Uterus (tissue), 4 donors: ENCODE data around the gene STAMBPL1. TPM values are rescaled to one million over a fixed set of nuclear protein-coding genes. Genes with fewer than 3 reads are reported as not detected.

Experiments
- DNase-seq, 2 donors: peaks; one replicate each; pipeline ENCODE4 v3.0.0-alpha.2; 2019 to 2020
- H3K27ac ChIP-seq, 2 donors: fragments of 200-600 bp; sonication (generic); 1 replicate in 1 of 2; 2 replicates in 1 of 2; pipeline ENCODE4 v1.5.1; 2016 to 2018
- H3K27me3 ChIP-seq, 2 donors: fragments of 200-600 bp; sonication (generic); one replicate each; pipeline ENCODE4 v1.5.1; 2018 to 2019; ENCODE audit warnings: control low read depth in 1 of 2
- H3K36me3 ChIP-seq, 2 donors: fragments of 200-600 bp; sonication (generic); one replicate each; pipeline ENCODE4 v1.5.1; 2019; ENCODE audit warnings: control low read depth in 1 of 2
- H3K4me1 ChIP-seq, 2 donors: fragments of 200-600 bp; sonication (generic); one replicate each; pipeline ENCODE4 v1.5.1; 2018 to 2019; ENCODE audit warnings: control low read depth in 1 of 2
- H3K4me3 ChIP-seq, 2 donors: fragments of 200-600 bp; sonication (generic); 1 replicate in 1 of 2; 2 replicates in 1 of 2; pipeline ENCODE4 v1.5.1; 2018 to 2019; ENCODE audit warnings: mild to moderate bottlenecking in 1 of 2
- H3K9me3 ChIP-seq, 2 donors: fragments of 200-600 bp; sonication (generic); one replicate each; pipeline ENCODE4 v1.5.1; 2019; ENCODE audit warnings: control low read depth in 1 of 2
- POLR2A ChIP-seq, 2 donors: fragments of 450-650 bp; IDR thresholded peaks; one replicate each; pipeline ENCODE4 v1.6.1; 2016; ENCODE audit warnings: antibody characterized with exemption in 2 of 2, mild to moderate bottlenecking in 1 of 2, moderate library complexity in 1 of 2
- intact Hi-C: fragments of 100-400 bp; cut with DNase I; formaldehyde crosslinking; loops from one replicate; pipeline ENCODE4 v1.15.1; 2023; ENCODE audit warnings: low total_unique reads
- total RNA-seq, 4 donors: library from RNA; depleted of rRNA in 3 of 4; stranded (reverse); fragments of >200 nt in 3 of 4; gene quantifications; one replicate each; pipeline versions ENCODE4 v1.1.0 to v1.2.4, GENCODE V29; 2014 to 2023
- TF ChIP-seq, protein P1 (sequence below), 4 experiments: fragments of 200-600 bp in 2 of 4; fragments of 450-650 bp in 2 of 4; sonication (generic) in 2 of 4; IDR thresholded peaks; one replicate each; pipeline ENCODE4 v1.5.1; 2016 to 2019; ENCODE audit warnings: antibody characterized with exemption in 4 of 4, mild to moderate bottlenecking in 2 of 4, moderate library complexity in 1 of 4
- donor health status: DM: yes; HTN: yes; CAD: no.

STAMBPL1 gene
- total RNA-seq, 4 donors from 2014 or later = 3.8 to 23.6 (median 6.5) TPM

DNA sequence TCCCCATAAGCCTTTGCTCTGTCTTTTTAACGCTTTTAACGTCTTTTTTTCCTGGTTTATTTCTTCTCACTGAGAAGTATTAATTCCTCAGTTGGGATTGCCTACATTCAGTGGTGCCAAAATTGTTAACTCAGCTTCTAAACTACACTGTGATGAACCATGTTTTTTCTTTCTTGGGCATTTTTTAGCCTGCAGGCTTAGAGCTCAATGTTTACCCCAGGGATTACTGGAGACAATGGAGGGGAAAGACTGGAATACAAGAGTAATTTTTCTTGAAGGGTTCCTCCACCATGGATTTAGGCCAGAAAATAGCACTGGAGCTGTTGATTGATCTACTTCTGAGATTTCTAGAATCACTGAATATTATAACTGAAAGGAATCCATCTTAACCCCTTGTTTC, 19.8 kb downstream of the STAMBPL1 start:
- intact Hi-C loops = no loop called here
- no peaks in the 10 kb centered on the region for H3K36me3 ChIP-seq
- no peaks in the 10 kb centered on the region for H3K27me3 ChIP-seq
- H3K4me1 ChIP-seq = no peaks in the 10 kb centered on the region
- H3K27ac ChIP-seq = no peak overlapping the region
- TF ChIP-seq POLR2A (IDR thresholded peaks at IDR 0.05) = no peak
- TF ChIP-seq, protein P1, sequence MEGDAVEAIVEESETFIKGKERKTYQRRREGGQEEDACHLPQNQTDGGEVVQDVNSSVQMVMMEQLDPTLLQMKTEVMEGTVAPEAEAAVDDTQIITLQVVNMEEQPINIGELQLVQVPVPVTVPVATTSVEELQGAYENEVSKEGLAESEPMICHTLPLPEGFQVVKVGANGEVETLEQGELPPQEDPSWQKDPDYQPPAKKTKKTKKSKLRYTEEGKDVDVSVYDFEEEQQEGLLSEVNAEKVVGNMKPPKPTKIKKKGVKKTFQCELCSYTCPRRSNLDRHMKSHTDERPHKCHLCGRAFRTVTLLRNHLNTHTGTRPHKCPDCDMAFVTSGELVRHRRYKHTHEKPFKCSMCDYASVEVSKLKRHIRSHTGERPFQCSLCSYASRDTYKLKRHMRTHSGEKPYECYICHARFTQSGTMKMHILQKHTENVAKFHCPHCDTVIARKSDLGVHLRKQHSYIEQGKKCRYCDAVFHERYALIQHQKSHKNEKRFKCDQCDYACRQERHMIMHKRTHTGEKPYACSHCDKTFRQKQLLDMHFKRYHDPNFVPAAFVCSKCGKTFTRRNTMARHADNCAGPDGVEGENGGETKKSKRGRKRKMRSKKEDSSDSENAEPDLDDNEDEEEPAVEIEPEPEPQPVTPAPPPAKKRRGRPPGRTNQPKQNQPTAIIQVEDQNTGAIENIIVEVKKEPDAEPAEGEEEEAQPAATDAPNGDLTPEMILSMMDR (IDR thresholded peaks at IDR 0.05) = no peak
- no peak for DNase-seq
- no peaks in the 10 kb centered on the region for H3K9me3 ChIP-seq
- no peak overlapping the region for H3K4me3 ChIP-seq

- DNase-seq = no peak
- H3K36me3 ChIP-seq = no peaks in the 10 kb centered on the region
- H3K27ac ChIP-seq = no peak overlapping the region
- no peak for TF ChIP-seq POLR2A (IDR thresholded peaks at IDR 0.05)
- TF ChIP-seq, protein P1 (IDR thresholded peaks at IDR 0.05) = no peak
- no peaks in the 10 kb centered on the region for H3K9me3 ChIP-seq
- H3K4me3 ChIP-seq = no peak overlapping the region
- intact Hi-C loops = no loop called here
- no peaks in the 10 kb centered on the region for H3K4me1 ChIP-seq
- no peaks in the 10 kb centered on the region for H3K27me3 ChIP-seq
These were observed 21.4 kb downstream of the STAMBPL1 start for GRCh38 chr10:88901206-88901983.

DNA sequence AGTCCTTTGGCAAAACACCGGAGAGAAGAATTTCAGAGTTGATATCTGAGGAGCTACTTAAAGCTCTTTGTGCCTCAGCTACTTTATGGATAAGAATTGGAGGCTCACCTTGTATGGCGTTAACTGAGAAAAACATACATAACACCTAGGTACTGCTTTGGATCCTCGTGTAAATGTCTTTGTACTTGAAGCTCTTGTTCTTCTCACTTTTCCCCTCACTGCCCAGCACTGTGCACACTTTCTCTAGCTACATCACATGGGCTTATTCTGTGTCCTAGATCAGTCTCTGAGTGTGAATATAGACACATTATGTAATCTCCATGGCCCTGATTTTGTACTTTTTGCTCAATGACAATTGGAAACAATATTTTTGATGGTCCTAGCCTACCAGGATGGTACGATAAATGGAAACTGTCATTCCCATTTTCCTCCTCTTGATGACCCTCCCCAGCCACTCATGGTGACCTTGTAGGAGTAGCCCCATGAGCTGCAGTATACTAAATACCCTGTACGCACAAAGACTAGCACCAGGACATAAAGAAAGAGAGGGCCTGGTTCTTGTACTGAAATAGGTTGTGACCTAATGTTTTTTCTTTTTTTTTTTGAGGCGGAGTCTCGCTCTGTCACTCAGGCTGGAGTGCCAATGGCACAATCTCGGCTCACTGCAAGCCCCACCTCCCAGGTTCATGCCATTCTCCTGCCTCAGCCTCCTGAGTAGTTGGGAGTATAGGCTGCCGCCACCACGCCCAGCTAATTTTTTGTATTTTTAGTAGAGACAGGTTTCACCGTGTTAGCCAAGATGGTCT, 22.1 kb downstream of the STAMBPL1 start:
- no peak for TF ChIP-seq POLR2A (IDR thresholded peaks at IDR 0.05)
- TF ChIP-seq, protein P1 (IDR thresholded peaks at IDR 0.05) = no peak

GRCh38 chr10:88903715-88904114, 23.7 kb downstream of the STAMBPL1 start:
- no peak for DNase-seq
- no peaks in the 10 kb centered on the region for H3K27me3 ChIP-seq
- H3K9me3 ChIP-seq = no peaks in the 10 kb centered on the region
- H3K4me1 ChIP-seq = no peaks in the 10 kb centered on the region
- no peak overlapping the region for H3K4me3 ChIP-seq
- TF ChIP-seq, protein P1 (IDR thresholded peaks at IDR 0.05) = no peak
- TF ChIP-seq POLR2A (IDR thresholded peaks at IDR 0.05) = no peak
- H3K36me3 ChIP-seq = no peaks in the 10 kb centered on the region
- H3K27ac ChIP-seq = no peak overlapping the region
- intact Hi-C loops = no loop called here

More for the DNA sequence above, 22.1 kb downstream of the STAMBPL1 start:
- intact Hi-C loops = no loop called here
- Histone ChIP-seq H3K4me1 (no peaks in the 10 kb centered on the region), H3K9me3 (no peaks in the 10 kb centered on the region), H3K27me3 (no peaks in the 10 kb centered on the region), H3K4me3 (no peak overlapping the region), H3K36me3 (no peaks in the 10 kb centered on the region), H3K27ac (no peak overlapping the region)
- no peak for DNase-seq

DNA sequence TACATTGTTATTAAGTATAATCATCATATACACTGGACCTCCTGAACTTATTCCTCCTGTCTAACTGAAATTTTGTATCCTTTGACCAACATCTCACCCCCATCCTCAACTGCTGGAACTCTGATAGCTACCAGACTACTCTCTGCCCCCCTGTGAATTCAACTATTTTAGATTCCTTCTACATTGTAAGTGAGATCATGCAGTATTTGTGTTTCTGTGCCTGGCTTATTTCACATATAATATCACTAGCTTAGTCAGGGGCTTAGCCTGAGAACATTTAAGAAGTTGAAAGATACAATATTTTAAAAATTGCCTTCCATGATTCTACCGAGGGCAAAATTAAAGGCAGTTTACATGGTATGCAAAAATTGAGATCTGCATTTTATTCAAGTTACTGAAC, 26.9 kb downstream of the STAMBPL1 start:
- Histone ChIP-seq H3K9me3 (no peaks in the 10 kb centered on the region), H3K27me3 (no peaks in the 10 kb centered on the region), H3K4me1 (no peaks in the 10 kb centered on the region), H3K36me3 (no peaks in the 10 kb centered on the region), H3K27ac (no peak overlapping the region), H3K4me3 (no peak overlapping the region)
- TF ChIP-seq POLR2A (IDR thresholded peaks at IDR 0.05) = no peak
- TF ChIP-seq, protein P1 (IDR thresholded peaks at IDR 0.05) = no peak
- intact Hi-C loops = no loop called here
- DNase-seq = no peak
